Fibroblast of villous mesenchyme (primary cell): ENCODE measurements around the gene PTPRK. TPM values are rescaled to one million over a fixed set of nuclear protein-coding genes. Genes with fewer than 3 reads are reported as not detected.
A peak's percentile ranks its signal among the peaks of the same experiment; 100 is the strongest.

Experiments used
- DNase-seq: peaks from one replicate; pipeline ENCODE4 v3.0.0-alpha.2; 2010; ENCODE audit warnings: low read depth
- H3K4me3 ChIP-seq: 2 replicates; pipeline ENCODE4 v1.5.1; 2011; ENCODE audit warnings: low read depth, mild to moderate bottlenecking, low read length
- CTCF ChIP-seq: IDR thresholded peaks from 2 replicates; pipeline ENCODE4 v1.5.1; 2012; ENCODE audit warnings: low read depth, mild to moderate bottlenecking, low read length; ENCODE audit not compliant: insufficient read depth
- total RNA-seq: library from RNA; depleted of rRNA; stranded (reverse); fragments of >200 nt; gene quantifications from 2 replicates; pipeline ENCODE4 v1.2.3, GENCODE V29; 2012

Gene PTPRK
- total RNA-seq, 1 donor = 70.0 TPM

GRCh38 chr6:128483472-128484135 lies 36.8 kb downstream of the PTPRK start:
- TF ChIP-seq CTCF = no peak

GRCh38 chr6:128482642-128483041 lies 37.8 kb downstream of the PTPRK start:
- no peak overlapping the region for H3K4me3 ChIP-seq
- no peak for TF ChIP-seq CTCF
- DNase-seq = no peak

More at GRCh38 chr6:128483472-128484135, 36.8 kb downstream of the PTPRK start:
- H3K4me3 ChIP-seq = no peak overlapping the region
- DNase-seq = no peak

GRCh38 chr6:128479991-128480390 lies 40.4 kb downstream of the PTPRK start:
- no peak for TF ChIP-seq CTCF
- no peak overlapping the region for H3K4me3 ChIP-seq
- DNase-seq = no peak

GRCh38 chr6:128479048-128479666 lies 41.2 kb downstream of the PTPRK start:
- no peak overlapping the region for H3K4me3 ChIP-seq

GRCh38 chr6:128478230-128479047 lies 42.0 kb downstream of the PTPRK start:
- H3K4me3 ChIP-seq = peak overlapping the region; percentile 36
- DNase-seq = no peak
- TF ChIP-seq CTCF = no peak

More at GRCh38 chr6:128479048-128479666, 41.2 kb downstream of the PTPRK start:
- TF ChIP-seq CTCF = no peak
- DNase-seq = no peak

GRCh38 chr6:128474933-128475332 lies 45.5 kb downstream of the PTPRK start:
- H3K4me3 ChIP-seq = no peak overlapping the region
- DNase-seq = no peak
- no peak for TF ChIP-seq CTCF
